ENCODE results near the gene TNFRSF6B. TPM values are rescaled to one million over a fixed set of nuclear protein-coding genes. Genes with fewer than 3 reads are reported as not detected.

Gene TNFRSF6B
- total RNA-seq, 1 experiment from 2014 or later, result 4.6 TPM

DNA sequence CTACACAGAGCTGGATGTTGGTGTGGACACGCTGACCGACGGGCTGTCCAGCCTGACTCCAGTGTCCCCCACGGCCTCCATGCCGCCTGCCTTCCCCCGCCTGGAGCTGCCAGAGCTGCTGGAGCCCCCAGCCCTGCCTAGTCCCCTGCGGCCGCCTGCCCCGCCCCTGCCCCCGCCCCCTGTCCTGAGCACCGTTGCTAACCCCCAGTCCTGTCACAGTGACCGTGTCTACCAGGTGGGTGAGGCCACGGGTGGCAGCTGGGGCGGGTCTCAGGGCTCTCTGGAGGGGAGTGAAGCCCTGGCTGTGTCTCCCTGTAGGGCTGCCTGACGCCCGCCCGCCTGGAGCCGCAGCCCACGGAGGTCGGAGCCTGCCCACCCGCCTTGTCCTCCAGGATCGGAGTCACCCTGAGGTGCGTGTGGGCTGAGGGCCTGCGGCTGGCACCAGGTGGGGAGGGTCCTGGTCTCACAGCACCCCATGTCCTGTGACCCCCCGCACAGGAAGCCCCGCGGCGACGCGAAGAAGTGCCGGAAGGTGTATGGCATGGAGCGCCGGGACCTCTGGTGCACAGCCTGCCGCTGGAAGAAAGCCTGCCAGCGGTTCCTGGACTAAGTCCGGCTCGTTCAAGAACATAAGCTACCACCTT, 46.1 kb downstream of the TNFRSF6B start:
- H3K9me2 ChIP-seq (replicated peaks; ENCODE audit: insufficient read depth, low read length), result no peaks in the 10 kb centered on the region
- no peak overlapping the region for H3K4me3 ChIP-seq (ENCODE audit: low read length)
- no peak overlapping the region for H2AFZ ChIP-seq (ENCODE audit: low read length)
- H3K4me2 ChIP-seq (ENCODE audit: low read depth, low read length, poor library complexity, severe bottlenecking), result no peak overlapping the region
- no peak for DNase-seq
- H3K9ac ChIP-seq (ENCODE audit: low read length), result no peak overlapping the region
- no peaks in the 10 kb centered on the region for H3K79me2 ChIP-seq (ENCODE audit: low read length)
- H4K20me1 ChIP-seq (ENCODE audit: insufficient read depth, low read depth, low read length), result no peaks in the 10 kb centered on the region; the same call in 1 of the 2 replicates
- no peaks in the 10 kb centered on the region for H3K9me3 ChIP-seq (ENCODE audit: low read length)
- H3K27ac ChIP-seq (ENCODE audit: low read length), result no peak overlapping the region
- H3K27me3 ChIP-seq (ENCODE audit: low read length), result no peaks in the 10 kb centered on the region
- peaks cover 20% of the 10 kb centered on the region for H3K4me1 ChIP-seq (ENCODE audit: low read length)
- no peaks in the 10 kb centered on the region for H3K36me3 ChIP-seq (ENCODE audit: insufficient read depth, low read length)

DNA sequence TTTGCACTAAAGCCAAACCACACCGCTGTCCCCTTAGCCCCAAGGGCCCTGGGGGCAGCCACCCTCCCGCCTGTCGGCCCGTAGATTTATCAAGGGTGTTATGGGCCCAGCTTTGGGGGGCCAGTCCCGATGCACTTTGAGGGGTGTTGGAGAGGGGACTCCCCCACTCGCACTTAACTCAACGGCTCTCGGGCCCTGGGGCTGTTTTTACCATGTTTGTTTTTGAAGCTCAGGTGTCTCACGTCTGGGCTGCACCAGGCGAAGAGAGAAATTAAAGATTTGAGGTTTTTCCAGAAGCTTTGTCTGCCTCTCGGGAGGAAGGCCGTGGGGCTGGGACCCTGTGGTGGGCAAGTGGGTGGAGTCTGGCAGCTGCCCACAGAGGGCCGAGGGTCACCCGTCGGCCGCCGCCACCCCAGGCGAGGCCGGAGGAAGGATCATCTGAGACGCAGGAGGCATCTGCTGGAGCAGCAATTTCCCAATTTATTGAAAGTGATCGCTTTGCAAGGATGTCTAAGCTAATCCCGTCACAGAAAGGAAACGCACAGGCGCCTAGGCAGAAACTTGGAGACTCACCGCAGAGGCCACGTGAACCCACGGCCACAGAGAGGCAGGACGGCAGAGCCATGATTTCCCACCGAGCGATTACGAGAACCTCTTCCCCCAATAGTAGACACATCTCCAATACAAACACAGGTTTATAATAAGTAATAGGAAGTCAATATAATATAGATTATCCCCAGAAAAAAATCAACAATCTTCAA, 46.9 kb downstream of the TNFRSF6B start:
- no peaks in the 10 kb centered on the region for H3K36me3 ChIP-seq (ENCODE audit: insufficient read depth, low read length)
- H4K20me1 ChIP-seq (ENCODE audit: insufficient read depth, low read depth, low read length), result no peaks in the 10 kb centered on the region; the same call in 1 of the 2 replicates
- H3K4me1 ChIP-seq (ENCODE audit: low read length), result peaks cover 20% of the 10 kb centered on the region
- H2AFZ ChIP-seq (ENCODE audit: low read length), result no peak overlapping the region
- no peak overlapping the region for H3K9ac ChIP-seq (ENCODE audit: low read length)
- H3K4me3 ChIP-seq (ENCODE audit: low read length), result no peak overlapping the region
- no peak overlapping the region for H3K27ac ChIP-seq (ENCODE audit: low read length)
- no peaks in the 10 kb centered on the region for H3K79me2 ChIP-seq (ENCODE audit: low read length)
- H3K9me3 ChIP-seq (ENCODE audit: low read length), result no peaks in the 10 kb centered on the region
- no peaks in the 10 kb centered on the region for H3K9me2 ChIP-seq (replicated peaks; ENCODE audit: insufficient read depth, low read length)
- no peaks in the 10 kb centered on the region for H3K27me3 ChIP-seq (ENCODE audit: low read length)
- DNase-seq, result no peak
- H3K4me2 ChIP-seq (ENCODE audit: low read depth, low read length, poor library complexity, severe bottlenecking), result no peak overlapping the region

DNA sequence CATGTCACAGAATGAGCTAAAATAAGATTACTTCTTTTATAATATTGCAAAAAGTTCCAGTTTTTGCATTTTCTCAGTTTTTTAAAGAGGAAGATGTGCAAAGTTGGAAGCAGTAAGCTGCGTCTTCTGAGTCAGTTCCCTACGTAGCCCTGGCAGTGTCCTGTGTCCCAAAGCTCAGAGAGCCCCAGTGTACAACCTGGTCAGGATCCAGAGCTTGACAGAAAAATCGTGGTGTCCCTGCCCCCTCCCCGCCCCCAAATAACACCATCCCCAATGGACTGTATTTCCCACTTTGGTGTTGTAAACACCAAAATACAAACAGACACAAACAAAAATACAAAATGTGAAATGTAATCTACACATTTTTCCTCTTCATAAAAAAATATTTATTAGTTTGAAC, 47.7 kb downstream of the TNFRSF6B start:
- Histone ChIP-seq H3K4me3 (ENCODE audit: low read length) (no peak overlapping the region), H4K20me1 (ENCODE audit: insufficient read depth, low read depth, low read length) (no peaks in the 10 kb centered on the region), H3K27me3 (ENCODE audit: low read length) (no peaks in the 10 kb centered on the region), H3K9ac (ENCODE audit: low read length) (no peak overlapping the region), H3K79me2 (ENCODE audit: low read length) (no peaks in the 10 kb centered on the region), H3K36me3 (ENCODE audit: insufficient read depth, low read length) (no peaks in the 10 kb centered on the region), H3K4me1 (ENCODE audit: low read length) (peaks cover 19% of the 10 kb centered on the region), H3K9me2 (replicated peaks; ENCODE audit: insufficient read depth, low read length) (no peaks in the 10 kb centered on the region), H3K27ac (ENCODE audit: low read length) (no peak overlapping the region), H3K4me2 (ENCODE audit: low read depth, low read length, poor library complexity, severe bottlenecking) (no peak overlapping the region), H3K9me3 (ENCODE audit: low read length) (no peaks in the 10 kb centered on the region), H2AFZ (ENCODE audit: low read length) (no peak overlapping the region)
- no peak for DNase-seq

DNA sequence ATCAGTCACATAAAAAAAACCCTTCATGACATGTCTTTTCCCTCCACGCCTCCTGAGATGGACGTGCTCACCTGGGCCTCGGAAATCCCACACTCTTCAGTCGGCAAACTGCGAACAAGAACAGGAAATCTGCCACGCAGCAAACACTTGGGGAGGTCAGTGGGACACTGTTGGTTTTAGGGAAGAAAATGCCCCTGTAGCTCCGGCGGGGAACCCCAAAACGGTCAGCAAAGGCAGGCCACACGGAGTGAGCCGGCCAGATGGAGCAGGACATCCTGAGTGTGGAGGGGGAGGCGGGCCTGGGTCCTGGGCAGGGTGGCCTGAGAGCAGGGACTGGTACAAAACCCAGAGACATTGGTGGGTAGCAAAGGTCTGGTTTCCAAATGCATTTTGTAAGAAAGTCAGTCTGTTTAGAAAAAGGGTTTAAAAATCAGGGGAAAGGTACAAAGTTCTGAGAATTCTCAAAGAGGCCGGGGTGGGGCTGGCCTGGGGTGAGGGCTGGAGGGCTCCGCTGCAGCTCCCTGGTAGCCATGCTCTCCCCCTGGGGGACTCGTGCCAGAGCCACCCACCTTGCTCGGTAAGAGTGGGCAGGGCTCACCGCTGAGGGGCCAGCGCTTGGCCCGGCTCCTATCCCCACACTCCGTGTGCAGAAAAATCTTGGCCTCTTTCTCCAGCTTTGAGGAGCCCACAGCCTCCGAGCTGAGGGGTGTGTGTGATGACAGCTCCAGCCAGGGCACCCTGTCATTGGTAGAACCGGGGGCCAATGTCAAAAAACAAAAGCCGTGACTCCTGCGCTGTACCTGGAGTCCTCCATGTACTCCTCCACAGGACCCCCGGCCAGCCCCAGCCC, 48.3 kb downstream of the TNFRSF6B start:
- H3K36me3 ChIP-seq (ENCODE audit: insufficient read depth, low read length), result no peaks in the 10 kb centered on the region
- no peak overlapping the region for H3K4me3 ChIP-seq (ENCODE audit: low read length)
- H3K9me2 ChIP-seq (replicated peaks; ENCODE audit: insufficient read depth, low read length), result no peaks in the 10 kb centered on the region
- H3K4me2 ChIP-seq (ENCODE audit: low read depth, low read length, poor library complexity, severe bottlenecking), result no peak overlapping the region
- peaks cover 17% of the 10 kb centered on the region for H3K4me1 ChIP-seq (ENCODE audit: low read length)
- no peaks in the 10 kb centered on the region for H3K27me3 ChIP-seq (ENCODE audit: low read length)
- no peak overlapping the region for H3K9ac ChIP-seq (ENCODE audit: low read length)
- no peaks in the 10 kb centered on the region for H3K79me2 ChIP-seq (ENCODE audit: low read length)
- H2AFZ ChIP-seq (ENCODE audit: low read length), result no peak overlapping the region
- no peak overlapping the region for H3K27ac ChIP-seq (ENCODE audit: low read length)
- H3K9me3 ChIP-seq (ENCODE audit: low read length), result no peaks in the 10 kb centered on the region
- H4K20me1 ChIP-seq (ENCODE audit: insufficient read depth, low read depth, low read length), result no peaks in the 10 kb centered on the region
- DNase-seq, result no peak

DNA sequence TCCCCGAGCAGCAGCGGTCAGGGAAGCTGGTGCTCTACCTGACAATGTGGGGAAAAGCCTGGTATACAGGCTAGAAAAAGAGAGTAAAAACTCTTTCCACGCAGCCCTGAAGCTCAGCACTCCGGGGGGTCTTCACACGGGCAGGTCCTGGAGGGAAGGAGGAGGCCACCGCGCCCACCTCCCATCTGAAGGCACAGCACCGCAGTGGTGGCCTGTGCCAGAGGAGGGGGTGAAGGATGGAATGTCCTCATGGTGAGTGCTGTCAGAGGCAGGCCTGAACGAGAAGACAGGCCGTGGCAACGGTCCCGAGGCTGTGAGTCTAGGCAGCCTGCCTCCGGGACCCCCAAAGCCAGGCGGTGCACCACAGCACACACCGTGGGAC, 49.0 kb downstream of the TNFRSF6B start:
- Histone ChIP-seq H2AFZ (ENCODE audit: low read length) (no peak overlapping the region), H3K9me2 (replicated peaks; ENCODE audit: insufficient read depth, low read length) (no peaks in the 10 kb centered on the region), H3K79me2 (ENCODE audit: low read length) (no peaks in the 10 kb centered on the region), H3K27me3 (ENCODE audit: low read length) (no peaks in the 10 kb centered on the region), H3K4me1 (ENCODE audit: low read length) (peaks cover 15% of the 10 kb centered on the region), H3K27ac (ENCODE audit: low read length) (no peak overlapping the region), H3K9ac (ENCODE audit: low read length) (no peak overlapping the region), H3K9me3 (ENCODE audit: low read length) (no peaks in the 10 kb centered on the region), H3K4me3 (ENCODE audit: low read length) (no peak overlapping the region), H3K4me2 (ENCODE audit: low read depth, low read length, poor library complexity, severe bottlenecking) (no peak overlapping the region), H4K20me1 (ENCODE audit: insufficient read depth, low read depth, low read length) (no peaks in the 10 kb centered on the region), H3K36me3 (ENCODE audit: insufficient read depth, low read length) (no peaks in the 10 kb centered on the region)
- DNase-seq, result no peak

DNA sequence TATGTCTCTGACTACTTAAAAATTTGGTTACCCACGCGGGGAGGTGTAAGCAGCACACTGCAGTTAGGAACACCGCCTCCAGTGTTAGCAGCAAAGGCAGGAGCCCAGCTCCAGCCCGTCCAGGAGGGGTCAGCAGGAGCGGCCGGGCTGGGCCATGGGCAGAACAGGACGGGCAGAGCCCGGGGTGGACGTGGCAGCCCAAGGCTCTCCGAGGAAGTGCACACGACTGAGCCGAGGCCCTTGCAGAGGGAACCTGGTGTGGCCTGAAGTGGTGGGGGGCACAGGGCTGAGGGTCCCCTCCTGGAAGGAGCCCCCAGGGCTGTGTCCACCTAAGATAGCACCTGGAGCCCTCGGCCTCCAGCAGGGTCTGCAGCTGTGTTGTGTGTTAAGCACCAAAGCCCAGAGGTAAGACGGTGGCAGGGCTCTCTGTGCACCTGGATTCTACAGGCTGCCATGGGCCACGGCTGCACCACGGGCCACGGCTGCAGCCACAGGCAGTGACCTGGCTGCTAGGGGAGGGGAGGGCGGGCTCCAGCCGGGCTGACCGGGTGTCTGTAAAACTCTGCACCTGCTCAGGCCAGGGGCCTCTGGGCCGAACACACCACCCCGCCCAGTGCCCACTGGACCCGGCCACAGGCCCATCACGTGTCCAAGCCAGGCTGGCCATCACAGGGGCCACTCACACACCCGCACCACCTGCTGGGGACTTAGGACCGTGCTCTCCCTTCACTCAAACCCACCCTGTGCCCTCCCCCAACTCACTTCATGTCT, 49.7 kb downstream of the TNFRSF6B start:
- H2AFZ ChIP-seq (ENCODE audit: low read length), result no peak overlapping the region
- H3K4me3 ChIP-seq (ENCODE audit: low read length), result no peak overlapping the region
- no peaks in the 10 kb centered on the region for H3K9me2 ChIP-seq (replicated peaks; ENCODE audit: insufficient read depth, low read length)
- no peaks in the 10 kb centered on the region for H3K9me3 ChIP-seq (ENCODE audit: low read length)
- H3K27me3 ChIP-seq (ENCODE audit: low read length), result no peaks in the 10 kb centered on the region
- H3K4me1 ChIP-seq (ENCODE audit: low read length), result peaks cover 9% of the 10 kb centered on the region
- H3K36me3 ChIP-seq (ENCODE audit: insufficient read depth, low read length), result no peaks in the 10 kb centered on the region
- H3K27ac ChIP-seq (ENCODE audit: low read length), result no peak overlapping the region
- no peak for DNase-seq
- H4K20me1 ChIP-seq (ENCODE audit: insufficient read depth, low read depth, low read length), result no peaks in the 10 kb centered on the region
- no peak overlapping the region for H3K9ac ChIP-seq (ENCODE audit: low read length)
- H3K4me2 ChIP-seq (ENCODE audit: low read depth, low read length, poor library complexity, severe bottlenecking), result no peak overlapping the region
- no peaks in the 10 kb centered on the region for H3K79me2 ChIP-seq (ENCODE audit: low read length)

DNA sequence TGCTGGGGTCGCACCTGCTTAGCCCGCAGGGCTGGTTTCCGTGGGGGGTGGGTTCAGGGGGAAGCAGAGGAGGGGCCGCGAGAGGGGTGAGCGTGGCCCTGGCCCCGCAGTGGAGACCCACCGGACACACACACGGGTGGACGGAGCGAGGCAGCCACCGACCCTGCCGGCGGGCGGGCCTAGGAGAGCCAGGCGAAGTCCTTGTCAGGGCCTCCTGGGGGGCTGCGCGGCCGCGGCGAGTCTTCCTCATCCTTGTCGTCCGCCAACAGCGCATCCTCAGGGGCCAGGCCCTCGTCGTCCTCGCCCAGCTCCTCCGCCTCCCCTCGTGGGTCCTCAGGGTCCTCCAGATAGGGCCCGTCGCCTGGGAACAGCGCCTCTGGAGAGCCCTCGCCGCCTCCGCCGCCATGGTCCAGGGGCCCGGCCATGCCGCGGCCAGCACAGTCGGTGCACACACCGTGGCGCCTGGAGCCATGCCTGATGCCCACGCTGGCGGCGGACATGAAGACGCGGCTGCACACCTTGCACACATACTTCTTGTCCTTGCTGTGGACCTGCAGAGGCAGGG, 50.4 kb downstream of the TNFRSF6B start:
- H3K9me3 ChIP-seq (ENCODE audit: low read length), result no peaks in the 10 kb centered on the region
- no peak overlapping the region for H3K27ac ChIP-seq (ENCODE audit: low read length)
- H3K9ac ChIP-seq (ENCODE audit: low read length), result no peak overlapping the region
- H3K4me1 ChIP-seq (ENCODE audit: low read length), result peaks cover 9% of the 10 kb centered on the region
- H3K79me2 ChIP-seq (ENCODE audit: low read length), result no peaks in the 10 kb centered on the region
- H3K9me2 ChIP-seq (replicated peaks; ENCODE audit: insufficient read depth, low read length), result no peaks in the 10 kb centered on the region
- H3K36me3 ChIP-seq (ENCODE audit: insufficient read depth, low read length), result no peaks in the 10 kb centered on the region
- no peaks in the 10 kb centered on the region for H3K27me3 ChIP-seq (ENCODE audit: low read length)
- H3K4me2 ChIP-seq (ENCODE audit: low read depth, low read length, poor library complexity, severe bottlenecking), result no peak overlapping the region
- no peak overlapping the region for H2AFZ ChIP-seq (ENCODE audit: low read length)
- no peak overlapping the region for H3K4me3 ChIP-seq (ENCODE audit: low read length)
- DNase-seq, result no peak
- no peaks in the 10 kb centered on the region for H4K20me1 ChIP-seq (ENCODE audit: insufficient read depth, low read depth, low read length)

All from Karpas-422 (cell line).